GM12873 (cell line): Measurements from ENCODE around the gene JUND.

ENCODE experiments used
- TF ChIP-seq, protein P1 (sequence below): IDR thresholded peaks from 2 replicates; pipeline ENCODE4 v1.5.1; 2012; ENCODE audit warnings: low read depth, mild to moderate bottlenecking, moderate library complexity, low read length, control low read depth; ENCODE audit not compliant: insufficient read depth; ENCODE audit errors: missing control alignments

JUND gene

GRCh38 chr19:18306888-18307260 lies 25.5 kb upstream of the JUND start:
- TF ChIP-seq, protein P1, sequence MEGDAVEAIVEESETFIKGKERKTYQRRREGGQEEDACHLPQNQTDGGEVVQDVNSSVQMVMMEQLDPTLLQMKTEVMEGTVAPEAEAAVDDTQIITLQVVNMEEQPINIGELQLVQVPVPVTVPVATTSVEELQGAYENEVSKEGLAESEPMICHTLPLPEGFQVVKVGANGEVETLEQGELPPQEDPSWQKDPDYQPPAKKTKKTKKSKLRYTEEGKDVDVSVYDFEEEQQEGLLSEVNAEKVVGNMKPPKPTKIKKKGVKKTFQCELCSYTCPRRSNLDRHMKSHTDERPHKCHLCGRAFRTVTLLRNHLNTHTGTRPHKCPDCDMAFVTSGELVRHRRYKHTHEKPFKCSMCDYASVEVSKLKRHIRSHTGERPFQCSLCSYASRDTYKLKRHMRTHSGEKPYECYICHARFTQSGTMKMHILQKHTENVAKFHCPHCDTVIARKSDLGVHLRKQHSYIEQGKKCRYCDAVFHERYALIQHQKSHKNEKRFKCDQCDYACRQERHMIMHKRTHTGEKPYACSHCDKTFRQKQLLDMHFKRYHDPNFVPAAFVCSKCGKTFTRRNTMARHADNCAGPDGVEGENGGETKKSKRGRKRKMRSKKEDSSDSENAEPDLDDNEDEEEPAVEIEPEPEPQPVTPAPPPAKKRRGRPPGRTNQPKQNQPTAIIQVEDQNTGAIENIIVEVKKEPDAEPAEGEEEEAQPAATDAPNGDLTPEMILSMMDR: no peak

- TF ChIP-seq, protein P1: no peak
Observed at GRCh38 chr19:18306209-18306887, 24.9 kb upstream of the JUND start.

GRCh38 chr19:18304458-18305310 lies 23.3 kb upstream of the JUND start:
- TF ChIP-seq, protein P1: peak; percentile 7

DNA sequence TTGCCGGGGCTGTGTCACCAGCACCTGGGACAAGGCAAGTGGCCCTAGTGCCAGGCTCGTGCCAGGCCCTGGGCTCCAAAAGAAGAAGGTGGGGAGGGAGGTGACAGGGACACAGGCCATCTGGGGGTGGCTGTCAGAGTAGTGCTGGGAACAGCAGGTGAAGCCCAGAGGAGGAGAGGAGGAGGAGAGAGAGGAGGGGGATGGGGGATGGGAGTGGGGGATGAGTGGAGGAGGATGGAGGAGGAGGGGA lies 22.7 kb upstream of the JUND start:
- TF ChIP-seq, protein P1: no peak

GRCh38 chr19:18301718-18302111 lies 20.3 kb upstream of the JUND start:
- TF ChIP-seq, protein P1: no peak

DNA sequence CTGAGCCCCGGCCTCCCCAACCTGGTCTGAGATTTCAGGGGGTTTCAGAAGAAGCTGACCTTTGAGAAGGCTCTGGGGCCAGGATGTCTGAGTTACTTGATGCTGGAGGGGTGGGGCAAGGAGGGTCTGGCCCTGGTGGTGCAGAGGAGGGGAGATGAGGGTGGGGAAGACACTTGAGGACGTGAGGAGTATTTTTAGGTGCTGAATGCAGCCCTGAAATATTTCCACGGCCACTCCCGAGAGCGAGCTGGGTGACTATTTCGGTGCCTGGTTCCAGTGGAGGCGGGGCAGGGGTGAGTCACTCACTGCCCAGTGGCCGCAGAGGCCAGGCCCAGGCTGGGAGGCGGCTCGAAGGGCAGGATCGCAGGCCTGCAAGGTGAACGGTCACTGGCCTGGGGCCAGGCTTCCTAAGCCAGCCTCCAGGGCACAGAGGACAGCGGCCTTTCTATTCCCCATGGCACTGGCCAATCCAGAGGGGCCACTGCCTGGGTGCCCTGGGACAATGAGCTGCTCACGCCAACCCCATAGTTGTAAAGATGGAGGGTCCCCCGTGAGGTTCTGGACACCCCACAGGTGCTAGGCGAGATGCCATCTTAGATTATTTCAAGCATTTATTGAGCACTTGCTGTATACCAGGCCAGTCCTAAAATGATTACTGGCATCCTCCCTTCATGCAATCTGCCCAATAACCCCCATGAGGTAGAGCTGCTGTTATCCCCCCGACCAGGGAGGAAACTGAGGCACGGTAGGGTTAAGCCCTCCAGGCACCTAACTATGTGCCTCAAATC lies 19.7 kb upstream of the JUND start:
- TF ChIP-seq, protein P1: no peak

GRCh38 chr19:18299654-18300053 lies 18.2 kb upstream of the JUND start:
- TF ChIP-seq, protein P1: no peak
